WTC11 (cell line): ENCODE measurements around the gene TCF7L2. TPM values are rescaled to one million over a fixed set of nuclear protein-coding genes. Genes with fewer than 3 reads are reported as not detected.

Experiments
- ATAC-seq: fragments of 200-7000 bp; cut with Tn5 transposase; 2 replicates; pipeline ENCODE4 v1.10.0; 2021; ENCODE audit warnings: mild to moderate bottlenecking, moderate library complexity
- CTCF ChIA-PET: fragments of 300-600 bp; sonication (Branson Sonifier 250); formaldehyde crosslinking; loops from one replicate; lab custom pipeline; 2021; ENCODE audit warnings: antibody characterized with exemption; lab: Charles Lee
- POLR2A ChIA-PET: fragments of 350-600 bp; sonication (Branson Sonifier 250); formaldehyde crosslinking; loops from one replicate; lab custom pipeline; 2021; ENCODE audit warnings: antibody characterized with exemption; lab: Charles Lee
- DNase-seq: peaks from one replicate; pipeline ENCODE4 v3.0.0; 2021; ENCODE audit warnings: low spot score
- H3K27ac Mint-ChIP-seq: 2 replicates; pipeline ENCODE4 v1.8.0; 2021; ENCODE audit warnings: mixed read lengths
- H3K27me3 Mint-ChIP-seq: 2 replicates; pipeline ENCODE4 v1.8.0; 2021; ENCODE audit warnings: low read depth, mild to moderate bottlenecking, moderate library complexity, mixed read lengths
- H3K36me3 Mint-ChIP-seq: 2 replicates; pipeline ENCODE4 v1.8.0; 2021; ENCODE audit warnings: mixed read lengths
- H3K4me1 Mint-ChIP-seq: 2 replicates; pipeline ENCODE4 v1.8.0; 2022; ENCODE audit warnings: mixed read lengths
- H3K4me3 Mint-ChIP-seq: 2 replicates; pipeline ENCODE4 v1.8.0; 2021; ENCODE audit warnings: mild to moderate bottlenecking, moderate library complexity, mixed read lengths
- H3K9me3 Mint-ChIP-seq: 2 replicates; pipeline ENCODE4 v1.8.0; 2021; ENCODE audit warnings: mixed read lengths
- AR ChIP-seq: fragments of 250-450 bp; sonication (Bioruptor Pico); IDR thresholded peaks from 2 replicates; pipeline ENCODE4 v1.9.0; 2021; ENCODE audit warnings: mild to moderate bottlenecking
- ARID4B ChIP-seq: sonication (generic); formaldehyde crosslinking; IDR thresholded peaks from 2 replicates; pipeline ENCODE4 v1.8.0; 2023; ENCODE audit warnings: missing genetic modification reagents, mild to moderate bottlenecking, borderline replicate concordance
- ATF3 ChIP-seq: sonication (generic); formaldehyde crosslinking; conservative IDR thresholded peaks from 2 replicates; pipeline ENCODE4 v1.8.1; 2022; ENCODE audit warnings: mild to moderate bottlenecking, missing genetic modification reagents
- CTCF ChIP-seq: fragments of 200-600 bp; IDR thresholded peaks from 2 replicates; pipeline ENCODE4 v1.8.0; 2022; ENCODE audit warnings: antibody characterized with exemption
- E2F1 ChIP-seq: sonication (generic); formaldehyde crosslinking; IDR thresholded peaks from 2 replicates; pipeline ENCODE4 v1.8.0; 2022; ENCODE audit warnings: mild to moderate bottlenecking, missing genetic modification reagents
- FOXK1 ChIP-seq: sonication (generic); formaldehyde crosslinking; IDR thresholded peaks from 2 replicates; pipeline ENCODE4 v1.8.0; 2022; ENCODE audit warnings: mild to moderate bottlenecking, moderate library complexity, missing genetic modification reagents
- GABPB1 ChIP-seq: sonication (generic); formaldehyde crosslinking; IDR thresholded peaks from 2 replicates; pipeline ENCODE4 v1.8.1; 2023; ENCODE audit warnings: mild to moderate bottlenecking, missing genetic modification reagents
- IRF2 ChIP-seq: sonication (generic); formaldehyde crosslinking; IDR thresholded peaks from 2 replicates; pipeline ENCODE4 v1.8.0; 2022; ENCODE audit warnings: low read depth, missing genetic modification reagents, borderline replicate concordance
- MXD4 ChIP-seq: fragments of 250-450 bp; sonication (Bioruptor Pico); IDR thresholded peaks from 2 replicates; pipeline ENCODE4 v1.8.0; 2021; ENCODE audit warnings: mild to moderate bottlenecking, moderate library complexity, borderline replicate concordance
- NR2C2 ChIP-seq: sonication (generic); formaldehyde crosslinking; IDR thresholded peaks from 2 replicates; pipeline ENCODE4 v1.8.0; 2022; ENCODE audit warnings: mild to moderate bottlenecking, missing genetic modification reagents
- NR3C1 ChIP-seq: sonication (generic); formaldehyde crosslinking; conservative IDR thresholded peaks from 2 replicates; pipeline ENCODE4 v1.8.1; 2023; ENCODE audit warnings: low read depth, mild to moderate bottlenecking, missing genetic modification reagents
- OVOL2 ChIP-seq: fragments of 250-450 bp; sonication (Bioruptor Pico); IDR thresholded peaks from 2 replicates; pipeline ENCODE4 v1.9.0; 2021; ENCODE audit warnings: mild to moderate bottlenecking, borderline replicate concordance
- PRRX2 ChIP-seq: fragments of 250-450 bp; sonication (Bioruptor Pico); IDR thresholded peaks from 2 replicates; pipeline ENCODE4 v1.8.0; 2021; ENCODE audit warnings: mild to moderate bottlenecking
- RELA ChIP-seq: sonication (generic); formaldehyde crosslinking; IDR thresholded peaks from 2 replicates; pipeline ENCODE4 v1.8.1; 2022; ENCODE audit warnings: missing genetic modification reagents, mild to moderate bottlenecking, borderline replicate concordance
- TCF7 ChIP-seq: sonication (generic); formaldehyde crosslinking; IDR thresholded peaks from 2 replicates; pipeline ENCODE4 v1.8.0; 2022; ENCODE audit warnings: mild to moderate bottlenecking, low read depth, missing genetic modification reagents, moderate library complexity
- TEAD1 ChIP-seq: sonication (generic); formaldehyde crosslinking; IDR thresholded peaks from 2 replicates; pipeline ENCODE4 v1.8.0; 2022; ENCODE audit warnings: mild to moderate bottlenecking, missing genetic modification reagents
- ZNF423 ChIP-seq: fragments of 250-450 bp; sonication (Bioruptor Pico); IDR thresholded peaks from 2 replicates; pipeline ENCODE4 v2.1.2; 2022; ENCODE audit warnings: mild to moderate bottlenecking, moderate library complexity
- total RNA-seq: library from RNA; stranded (reverse); gene quantifications from 3 replicates; pipeline ENCODE4 v1.2.3, GENCODE V29; 2021

TCF7L2 gene
- total RNA-seq, 1 experiment from 2014 or later, result 44.5 TPM

- H3K27me3 Mint-ChIP-seq, result no peaks in the 10 kb centered on the region
- H3K9me3 Mint-ChIP-seq, result no peaks in the 10 kb centered on the region
- no peak overlapping the region for H3K27ac Mint-ChIP-seq
- POLR2A ChIA-PET, result no interaction called here
- H3K4me3 Mint-ChIP-seq, result no peak overlapping the region
- TF ChIP-seq ARID4B (CRISPR knock-in tag) (no peak), MXD4 (CRISPR knock-in tag) (no peak), OVOL2 (CRISPR knock-in tag) (no peak), IRF2 (CRISPR knock-in tag) (no peak), FOXK1 (CRISPR knock-in tag) (no peak), ZNF423 (CRISPR knock-in tag) (no peak), E2F1 (CRISPR knock-in tag) (no peak), PRRX2 (CRISPR knock-in tag) (no peak), NR2C2 (CRISPR knock-in tag) (no peak), NR3C1 (CRISPR knock-in tag) (no peak), TCF7 (CRISPR knock-in tag) (no peak), CTCF (no peak), RELA (no peak), GABPB1 (no peak), ATF3 (CRISPR knock-in tag) (no peak), AR (CRISPR knock-in tag) (no peak), TEAD1 (CRISPR knock-in tag) (no peak)
- H3K36me3 Mint-ChIP-seq, result peaks cover 22% of the 10 kb centered on the region
- H3K4me1 Mint-ChIP-seq, result peaks cover 45% of the 10 kb centered on the region
- ATAC-seq (no peak), DNase-seq (no peak)
- CTCF ChIA-PET, result no interaction called here
Observed at GRCh38 chr10:113038183-113038582, 88.1 kb downstream of the TCF7L2 start.
